Lower lobe of right lung (tissue), 2 donors: ENCODE data around the gene SMIM31. TPM values are rescaled to one million over a fixed set of nuclear protein-coding genes. Genes with fewer than 3 reads are reported as not detected.

Experiments used
- ATAC-seq, 2 donors: fragments of 200-7000 bp; cut with Tn5 transposase; one replicate each; pipeline ENCODE4 v1.9.1; 2020 to 2022; ENCODE audit warnings: mild to moderate bottlenecking in 2 of 2, moderate library complexity in 2 of 2
- DNase-seq: peaks from one replicate; pipeline ENCODE4 v3.0.0-alpha.2; 2020
- H3K27ac ChIP-seq: fragments of 200-600 bp; one replicate; pipeline ENCODE4 v1.8.0; 2022
- H3K27me3 ChIP-seq: fragments of 200-600 bp; one replicate; pipeline ENCODE4 v1.8.0; 2022; ENCODE audit warnings: low read depth
- H3K36me3 ChIP-seq: fragments of 200-600 bp; one replicate; pipeline ENCODE4 v1.8.0; 2022; ENCODE audit warnings: mild to moderate bottlenecking
- H3K4me1 ChIP-seq: fragments of 200-600 bp; one replicate; pipeline ENCODE4 v1.8.0; 2022
- H3K4me3 ChIP-seq: fragments of 200-600 bp; one replicate; pipeline ENCODE4 v1.8.0; 2022; ENCODE audit warnings: mild to moderate bottlenecking
- H3K9me3 ChIP-seq: fragments of 200-600 bp; one replicate; pipeline ENCODE4 v1.8.0; 2022
- intact Hi-C: fragments of 100-400 bp; cut with DNase I; formaldehyde crosslinking; loops from one replicate; pipeline ENCODE4 v1.11.0; 2022
- total RNA-seq: library from RNA; stranded (reverse); fragmentation: NEBNext Ultra II Directional; extraction: Animal tissue kit (Norgen Biotek cat#: 25700); gene quantifications from one replicate; pipeline ENCODE4 v1.2.1, GENCODE V29; 2021
- TF ChIP-seq, protein P1 (sequence below): fragments of 200-600 bp; IDR thresholded peaks from one replicate; pipeline ENCODE4 v1.8.0; 2022; ENCODE audit warnings: antibody characterized with exemption, mild to moderate bottlenecking
- donor health status: DM: no; HTN: yes; CAD: no; lungs with severe emphysema.

The SMIM31 gene
- total RNA-seq, 1 donor from 2014 or later: 0.83 TPM

DNA sequence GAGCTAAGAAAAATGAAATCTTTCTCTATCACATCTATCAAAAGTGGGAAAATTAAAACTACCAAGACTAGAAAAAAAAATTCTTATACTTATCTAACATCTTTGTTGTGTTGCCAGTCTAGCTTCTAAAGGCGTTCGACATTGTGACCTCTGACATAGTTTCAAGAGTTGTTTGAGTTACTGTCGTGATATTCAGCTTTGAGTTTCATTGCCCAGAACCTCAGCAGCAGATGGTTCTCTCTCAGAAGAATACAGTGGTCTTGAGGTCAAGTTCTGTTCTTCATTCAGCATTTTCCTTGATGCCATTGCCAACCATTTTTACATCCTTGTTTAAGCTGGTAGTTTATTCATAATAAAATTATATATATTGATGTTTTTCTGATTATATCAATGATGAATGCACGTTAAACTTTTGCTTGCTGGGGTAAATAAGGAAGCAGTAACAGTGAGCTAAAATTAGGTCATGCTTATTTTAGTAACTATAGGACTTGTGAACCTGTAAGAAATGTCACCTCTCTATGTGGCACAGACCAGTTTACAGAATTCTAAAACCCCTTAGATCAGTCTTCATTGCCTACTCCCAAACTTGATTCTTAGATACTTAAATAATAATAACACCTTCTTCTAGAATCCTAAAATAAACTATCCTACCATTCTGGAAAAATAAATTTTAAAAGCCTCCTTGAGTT is 23.1 kb upstream of the SMIM31 start:
- DNase-seq (no peak), ATAC-seq (no peak)
- Histone ChIP-seq H3K36me3 (no peaks in the 10 kb centered on the region), H3K27ac (no peak overlapping the region), H3K4me1 (no peaks in the 10 kb centered on the region), H3K27me3 (no peaks in the 10 kb centered on the region), H3K9me3 (no peaks in the 10 kb centered on the region), H3K4me3 (no peak overlapping the region)
- intact Hi-C loops: no loop called here
- TF ChIP-seq, protein P1, sequence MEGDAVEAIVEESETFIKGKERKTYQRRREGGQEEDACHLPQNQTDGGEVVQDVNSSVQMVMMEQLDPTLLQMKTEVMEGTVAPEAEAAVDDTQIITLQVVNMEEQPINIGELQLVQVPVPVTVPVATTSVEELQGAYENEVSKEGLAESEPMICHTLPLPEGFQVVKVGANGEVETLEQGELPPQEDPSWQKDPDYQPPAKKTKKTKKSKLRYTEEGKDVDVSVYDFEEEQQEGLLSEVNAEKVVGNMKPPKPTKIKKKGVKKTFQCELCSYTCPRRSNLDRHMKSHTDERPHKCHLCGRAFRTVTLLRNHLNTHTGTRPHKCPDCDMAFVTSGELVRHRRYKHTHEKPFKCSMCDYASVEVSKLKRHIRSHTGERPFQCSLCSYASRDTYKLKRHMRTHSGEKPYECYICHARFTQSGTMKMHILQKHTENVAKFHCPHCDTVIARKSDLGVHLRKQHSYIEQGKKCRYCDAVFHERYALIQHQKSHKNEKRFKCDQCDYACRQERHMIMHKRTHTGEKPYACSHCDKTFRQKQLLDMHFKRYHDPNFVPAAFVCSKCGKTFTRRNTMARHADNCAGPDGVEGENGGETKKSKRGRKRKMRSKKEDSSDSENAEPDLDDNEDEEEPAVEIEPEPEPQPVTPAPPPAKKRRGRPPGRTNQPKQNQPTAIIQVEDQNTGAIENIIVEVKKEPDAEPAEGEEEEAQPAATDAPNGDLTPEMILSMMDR: no peak

DNA sequence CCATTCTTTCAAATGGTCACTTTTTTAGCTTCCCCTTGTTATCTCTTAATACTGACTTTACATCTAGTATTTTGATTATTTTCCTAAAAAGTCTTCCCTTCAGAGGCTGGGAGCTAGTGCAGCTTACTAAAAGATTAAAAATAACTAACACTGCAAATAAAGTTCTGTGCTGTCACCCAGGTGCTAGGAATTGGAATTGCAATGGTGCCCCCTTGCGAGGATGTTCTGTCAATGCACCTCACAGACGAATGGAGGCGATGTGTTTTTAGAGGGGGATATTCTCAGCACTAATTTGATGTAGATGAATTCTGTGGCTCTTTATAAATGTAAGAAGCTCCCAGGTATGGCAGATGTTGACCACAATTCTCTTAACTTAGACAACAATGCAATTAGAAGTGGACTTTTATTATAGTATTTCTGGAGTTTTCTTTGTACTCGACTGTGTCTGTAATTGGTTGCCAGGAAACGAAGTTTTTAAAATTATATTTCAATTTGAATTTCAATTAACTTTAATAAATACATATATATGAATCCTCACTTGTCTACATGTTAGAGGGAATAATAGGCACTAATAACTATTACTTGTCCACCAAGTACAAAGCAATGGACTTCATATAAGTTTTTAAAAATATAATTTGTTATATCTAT is 22.0 kb upstream of the SMIM31 start:
- no peak for DNase-seq
- Histone ChIP-seq H3K4me3 (no peak overlapping the region), H3K27me3 (no peaks in the 10 kb centered on the region), H3K36me3 (no peaks in the 10 kb centered on the region), H3K27ac (no peak overlapping the region), H3K9me3 (no peaks in the 10 kb centered on the region), H3K4me1 (no peaks in the 10 kb centered on the region)
- intact Hi-C loops: no loop called here
- TF ChIP-seq, protein P1: peak; percentile 76
- ATAC-seq: peak in 1 of 2 donors; percentile 58

DNA sequence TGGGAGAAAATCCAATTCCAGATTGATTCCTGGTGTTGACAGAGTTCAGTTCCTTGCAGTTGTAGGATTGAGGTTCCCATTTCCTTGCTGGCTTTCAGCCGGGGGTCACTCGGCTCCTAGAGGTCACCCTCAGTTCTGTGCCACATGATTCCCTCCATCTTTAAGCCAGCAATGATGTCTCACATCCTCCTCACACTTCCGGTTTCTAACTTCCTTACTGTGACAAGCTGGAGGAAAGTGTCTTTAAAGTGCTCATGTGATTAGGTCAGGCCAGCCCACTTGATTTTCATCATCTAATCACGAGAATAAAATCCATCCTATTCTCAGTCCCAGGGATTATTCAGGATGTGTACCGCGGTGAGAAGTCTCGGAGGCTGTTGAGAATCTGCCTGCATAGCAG is 19.4 kb upstream of the SMIM31 start:
- no peak for ATAC-seq
- no peaks in the 10 kb centered on the region for H3K9me3 ChIP-seq
- H3K4me3 ChIP-seq: no peak overlapping the region
- TF ChIP-seq, protein P1: no peak
- H3K27ac ChIP-seq: no peak overlapping the region
- H3K4me1 ChIP-seq: no peaks in the 10 kb centered on the region
- H3K27me3 ChIP-seq: no peaks in the 10 kb centered on the region
- intact Hi-C loops: no loop called here
- no peaks in the 10 kb centered on the region for H3K36me3 ChIP-seq
- no peak for DNase-seq

DNA sequence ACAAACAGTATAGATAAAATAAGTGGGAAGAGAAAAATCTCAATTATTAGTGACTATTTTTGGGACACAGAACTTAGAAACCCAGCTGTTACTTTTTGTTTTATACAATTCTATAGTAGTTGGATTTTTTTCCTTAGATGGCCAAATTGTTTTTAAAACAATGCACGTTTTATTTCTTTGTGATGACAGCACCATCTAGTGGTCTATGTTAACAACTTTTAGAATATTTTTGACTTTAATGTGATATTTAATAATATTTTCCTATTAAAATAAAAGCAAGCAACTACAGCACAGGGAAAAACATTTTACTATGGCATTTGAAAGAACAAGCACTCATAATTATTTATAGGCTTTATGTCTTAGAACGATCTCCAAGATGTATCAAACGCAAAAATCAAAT is 5.6 kb upstream of the SMIM31 start:
- H3K9me3 ChIP-seq: no peaks in the 10 kb centered on the region
- H3K4me3 ChIP-seq: no peak overlapping the region
- H3K4me1 ChIP-seq: no peaks in the 10 kb centered on the region
- intact Hi-C loops: no loop called here
- no peak for ATAC-seq
- H3K27ac ChIP-seq: no peak overlapping the region
- TF ChIP-seq, protein P1: peak; percentile 28
- H3K36me3 ChIP-seq: no peaks in the 10 kb centered on the region
- H3K27me3 ChIP-seq: no peaks in the 10 kb centered on the region
- no peak for DNase-seq

DNA sequence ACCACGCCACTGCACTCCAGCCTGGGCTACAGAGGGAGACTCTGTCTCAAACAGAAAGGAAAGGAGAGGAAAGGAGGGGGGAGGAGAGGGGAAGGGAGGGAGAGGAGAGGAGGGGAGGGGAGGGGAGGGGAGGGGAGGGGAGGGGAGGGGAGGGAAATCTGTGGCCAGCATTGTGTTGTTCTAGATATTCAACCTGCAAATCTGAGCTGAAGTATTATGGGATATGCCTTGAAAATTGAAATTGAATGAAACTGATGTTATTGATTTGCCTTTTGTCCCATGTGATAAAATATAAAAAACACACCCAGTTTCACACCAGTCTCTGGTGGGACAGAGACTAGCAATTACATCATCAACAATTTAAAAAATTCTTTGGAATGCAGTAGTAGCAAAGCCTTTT is 1.5 kb downstream of the SMIM31 start:
- H3K27me3 ChIP-seq: no peaks in the 10 kb centered on the region
- no peaks in the 10 kb centered on the region for H3K9me3 ChIP-seq
- DNase-seq: no peak
- H3K4me1 ChIP-seq: no peaks in the 10 kb centered on the region
- H3K4me3 ChIP-seq: no peak overlapping the region
- no peak for ATAC-seq
- intact Hi-C loops: no loop called here
- no peak overlapping the region for H3K27ac ChIP-seq
- H3K36me3 ChIP-seq: no peaks in the 10 kb centered on the region
- TF ChIP-seq, protein P1: no peak
